ENCODE data around the gene DPYD.

DPYD gene

GRCh38 chr1:97202481-97203380, 718.1 kb downstream of the DPYD start:
- no peak for DNase-seq (ENCODE audit: low spot score)

DNA sequence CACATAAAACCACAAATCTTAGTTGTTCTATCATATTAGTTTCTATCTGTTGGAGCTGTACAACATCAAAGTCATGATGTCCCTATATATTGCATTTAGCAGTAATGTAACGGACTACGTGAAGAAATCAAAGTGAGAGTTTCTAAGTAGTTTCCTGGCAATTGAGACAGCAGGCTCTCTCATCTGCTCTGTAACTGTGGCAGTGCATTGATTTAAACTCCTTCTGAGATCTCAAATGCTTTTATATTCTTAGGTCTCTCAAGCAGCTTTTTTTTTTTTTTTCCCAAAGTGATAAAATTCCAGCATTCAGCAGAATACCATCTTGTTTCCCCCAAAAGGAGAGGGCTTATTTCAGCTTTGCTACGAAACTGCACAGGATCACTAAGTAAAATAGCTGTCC, 719.2 kb downstream of the DPYD start:
- no peak for DNase-seq (ENCODE audit: low spot score)

- no peak for DNase-seq (ENCODE audit: low spot score)
Measured at GRCh38 chr1:97200595-97200994, 720.2 kb downstream of the DPYD start.

- no peak for DNase-seq (ENCODE audit: low spot score)
Measured at GRCh38 chr1:97196825-97197516, 723.9 kb downstream of the DPYD start.

DNA sequence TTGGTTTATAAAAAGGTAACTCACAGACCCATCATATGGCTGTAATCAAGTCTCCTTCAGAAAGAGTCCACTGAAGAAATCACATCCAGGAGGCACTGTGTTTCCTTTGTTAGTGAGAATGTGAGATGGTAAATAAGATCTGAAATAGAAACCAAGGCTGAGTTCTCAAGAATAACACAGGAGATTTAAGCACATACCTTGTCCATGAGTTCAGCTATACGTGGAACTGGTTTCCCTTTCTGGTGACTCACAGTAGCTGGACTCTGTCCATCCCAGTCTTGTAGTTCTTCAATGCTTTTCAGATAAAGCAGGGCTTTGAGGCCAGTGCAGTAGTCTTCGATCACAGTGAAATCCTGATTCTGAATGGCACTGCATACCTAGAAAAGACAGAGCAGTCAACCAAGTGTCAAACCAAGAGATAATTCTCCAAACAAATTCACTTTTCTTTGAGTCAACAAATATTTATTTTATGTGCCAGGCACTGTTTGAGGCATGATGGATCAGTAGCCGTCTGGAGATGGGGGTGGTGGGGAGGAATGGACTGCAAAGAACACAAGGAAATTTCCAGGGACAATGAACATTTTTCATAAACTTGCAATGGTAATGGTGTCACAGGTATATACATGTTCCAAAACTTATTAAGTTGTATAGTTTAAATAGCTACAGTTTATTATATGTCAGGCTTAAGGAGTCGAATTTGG, 727.8 kb downstream of the DPYD start:
- DNase-seq (ENCODE audit: low spot score) = peak; percentile 24

- no peak for DNase-seq (ENCODE audit: low spot score)
Measured at GRCh38 chr1:97190326-97190725, 730.5 kb downstream of the DPYD start.

DNA sequence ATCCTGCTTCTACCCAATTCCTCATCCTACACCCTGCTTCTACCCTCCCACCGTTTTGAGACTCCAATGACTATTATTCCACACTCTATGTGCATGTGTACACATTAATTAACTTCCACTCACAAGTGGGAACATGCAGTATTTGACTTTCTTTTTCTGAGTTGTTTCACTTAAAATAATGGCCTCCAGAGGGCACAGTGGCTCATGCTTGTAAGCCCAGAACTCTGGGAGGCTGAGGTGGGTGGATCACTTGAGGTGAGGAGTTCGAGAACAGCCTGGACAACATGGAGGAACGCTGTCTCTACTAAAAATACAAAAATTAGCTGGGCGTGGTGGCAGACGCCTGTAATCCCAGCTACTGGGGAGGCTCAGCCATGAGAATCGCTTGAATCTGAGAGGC, 734.5 kb downstream of the DPYD start:
- peak; percentile 1 for DNase-seq (ENCODE audit: low spot score)

DNA sequence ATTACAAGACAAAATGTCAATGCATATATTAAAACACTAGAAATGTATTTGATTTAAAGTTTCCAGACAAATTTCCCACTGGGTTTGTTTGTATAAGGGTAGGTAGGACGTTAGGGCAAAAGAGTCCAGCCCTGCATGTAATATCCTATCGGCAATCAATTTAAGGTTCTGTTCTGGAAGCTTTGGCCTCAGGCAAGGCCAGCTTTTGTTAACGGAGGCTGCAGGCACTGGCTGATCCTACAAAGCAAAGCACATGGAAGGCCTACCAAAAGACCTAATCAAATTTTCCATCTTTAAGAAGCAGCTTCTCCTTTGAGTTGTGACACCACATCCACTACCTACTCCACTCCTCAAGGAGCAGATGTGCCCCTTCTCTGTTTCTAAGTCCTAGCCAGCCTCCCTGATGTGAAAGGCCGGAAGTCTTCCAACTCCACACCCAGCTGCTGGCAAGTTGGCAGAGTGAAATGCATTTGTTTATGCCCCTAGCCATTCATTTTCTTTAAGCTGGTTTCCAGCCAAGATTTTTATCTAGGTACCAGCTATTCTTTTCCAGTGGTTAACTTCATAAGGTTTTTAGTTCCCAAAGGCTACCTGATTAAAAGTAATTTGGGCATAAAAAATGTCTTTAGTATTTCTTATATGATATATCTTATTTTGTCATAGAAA, 746.7 kb downstream of the DPYD start:
- no peak for DNase-seq (ENCODE audit: low spot score)

DNA sequence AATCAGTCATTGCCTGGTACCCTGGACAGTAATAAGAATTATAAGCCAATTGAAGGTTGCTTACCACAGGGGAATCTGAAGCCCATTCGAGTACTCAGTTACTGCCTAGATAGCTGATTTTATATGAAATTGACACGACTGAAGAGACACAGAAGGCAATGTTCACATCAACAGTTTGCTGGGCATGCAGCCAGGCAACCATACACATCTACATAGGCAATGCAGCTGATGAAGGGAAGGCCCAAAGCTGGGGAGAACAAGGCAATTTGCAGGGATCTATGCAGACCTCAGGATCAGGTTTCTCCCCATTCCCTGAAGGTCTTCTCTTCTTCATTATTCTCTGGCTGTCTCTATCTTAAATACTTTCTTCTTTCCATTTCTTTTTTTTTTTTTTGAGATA, 750.5 kb downstream of the DPYD start:
- no peak for DNase-seq (ENCODE audit: low spot score)

DNA sequence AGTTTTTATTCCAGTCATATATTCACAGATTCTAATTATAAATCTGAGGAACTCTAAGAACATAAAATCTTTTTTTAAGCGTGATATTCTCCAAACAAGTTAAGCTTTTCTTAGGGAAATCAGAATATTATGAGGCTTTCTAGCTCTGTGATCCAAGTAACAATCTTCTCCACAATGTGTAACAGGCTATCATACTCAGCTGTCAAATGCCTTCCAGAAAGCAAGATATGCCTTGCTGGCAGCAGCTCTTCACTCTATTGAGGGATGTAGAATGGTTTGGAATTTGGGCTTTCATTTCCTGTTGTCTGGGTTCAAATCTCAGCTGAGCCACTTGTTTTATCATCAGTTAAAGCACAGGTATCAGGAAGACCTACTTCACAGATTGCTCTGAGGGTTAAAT, 752.8 kb downstream of the DPYD start:
- DNase-seq (ENCODE audit: low spot score) = no peak

- no peak for DNase-seq (ENCODE audit: low spot score)
Measured at GRCh38 chr1:97167246-97167645, 753.6 kb downstream of the DPYD start.

GRCh38 chr1:97166626-97167025, 754.2 kb downstream of the DPYD start:
- no peak for DNase-seq (ENCODE audit: low spot score)

DNA sequence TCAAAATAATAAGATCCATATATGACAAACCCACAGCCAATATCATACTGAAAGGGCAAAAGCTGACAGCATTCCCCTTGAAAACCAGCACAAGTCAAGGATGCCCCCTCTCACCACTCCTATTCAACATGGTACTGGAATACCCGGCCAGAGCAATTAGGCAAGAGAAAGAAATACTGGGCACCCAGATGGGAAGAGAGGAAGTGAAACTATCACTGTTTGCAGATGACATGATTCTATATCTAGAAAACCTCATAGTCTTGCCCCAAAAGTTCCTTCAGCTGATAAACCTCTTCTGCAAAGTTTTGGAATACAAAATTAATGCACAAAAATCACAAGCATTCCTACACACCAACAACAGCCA, 756.6 kb downstream of the DPYD start:
- no peak for DNase-seq (ENCODE audit: low spot score)

GRCh38 chr1:97163591-97164275, 757.1 kb downstream of the DPYD start:
- DNase-seq (ENCODE audit: low spot score) = no peak

DNA sequence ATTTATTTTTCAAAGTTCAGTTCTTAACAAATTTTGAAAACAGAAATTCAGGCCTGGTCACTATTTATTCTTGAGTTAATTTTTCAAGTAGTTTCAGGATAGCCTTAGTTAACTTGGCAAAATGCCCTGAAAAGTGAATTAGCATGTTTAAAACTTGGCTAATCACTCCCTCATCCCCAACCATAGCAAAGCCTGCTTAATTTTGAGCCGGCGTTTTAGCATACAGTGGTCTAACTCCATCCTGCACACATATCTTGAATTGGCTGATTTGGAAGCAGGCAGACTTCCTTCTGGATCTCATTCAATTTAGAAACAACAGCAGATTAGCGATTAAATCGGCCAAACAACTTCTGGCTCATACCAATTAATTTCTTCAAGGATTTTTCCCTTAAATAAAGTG, 760.0 kb downstream of the DPYD start:
- DNase-seq (ENCODE audit: low spot score) = no peak

DNA sequence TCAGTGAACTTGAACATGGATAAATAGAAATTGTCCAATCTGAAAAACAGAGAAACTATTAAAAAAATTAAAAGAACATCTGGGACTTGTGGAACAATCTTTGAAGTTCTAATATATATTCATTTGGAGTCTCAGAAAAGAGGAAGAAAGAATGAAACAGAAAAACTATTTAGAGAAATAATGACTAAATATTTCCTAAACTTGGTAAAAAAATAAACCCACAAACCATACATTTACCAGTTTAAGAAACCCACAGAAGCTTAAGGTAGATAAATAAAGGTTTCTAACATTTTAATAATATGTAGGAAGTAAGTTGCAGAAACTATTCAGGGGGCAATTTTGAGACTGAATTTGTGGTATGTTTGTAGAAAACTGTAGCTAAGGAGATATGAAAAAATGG, 761.5 kb downstream of the DPYD start:
- DNase-seq (ENCODE audit: low spot score) = no peak

DNA sequence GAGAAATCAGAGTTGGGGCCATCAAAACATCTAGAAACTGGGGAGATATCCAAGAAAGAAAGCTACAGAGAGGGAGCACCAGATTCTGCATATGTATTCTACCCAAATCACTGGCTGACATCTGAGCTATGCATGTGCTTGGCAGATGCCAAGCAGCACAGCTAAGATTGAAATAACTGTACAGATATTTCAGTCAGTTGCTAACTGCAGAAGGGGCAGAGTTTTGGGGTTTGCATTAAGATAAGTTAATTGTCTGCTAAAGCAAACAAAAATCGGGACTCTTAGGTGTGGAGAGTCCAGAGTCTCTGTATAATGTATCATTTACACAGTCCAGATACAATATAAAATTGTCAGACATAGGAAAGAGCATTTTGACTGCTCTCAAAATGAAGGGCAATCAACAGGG, 762.1 kb downstream of the DPYD start:
- no peak for DNase-seq (ENCODE audit: low spot score)

- no peak for DNase-seq (ENCODE audit: low spot score)
Measured at GRCh38 chr1:97157991-97158390, 762.8 kb downstream of the DPYD start.

DNA sequence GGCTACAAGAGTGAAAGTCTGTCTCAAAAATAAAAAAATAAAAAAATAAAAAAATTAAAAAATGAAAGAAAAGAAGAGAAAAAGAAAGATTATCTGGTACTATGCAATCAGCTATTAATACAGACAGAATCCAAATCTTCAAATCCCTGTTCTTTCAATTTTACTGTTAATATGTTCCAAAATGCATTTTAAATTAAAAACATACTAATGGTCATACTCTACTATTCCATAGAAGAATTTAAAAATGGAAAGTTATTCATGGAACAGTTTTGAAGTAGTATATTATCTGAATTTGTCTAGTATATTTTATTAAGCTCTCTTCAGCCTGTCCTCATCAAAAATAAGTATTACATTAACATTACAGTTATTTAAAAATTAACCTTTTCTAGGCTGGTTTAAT, 769.2 kb downstream of the DPYD start:
- DNase-seq (ENCODE audit: low spot score) = no peak

GRCh38 chr1:97145321-97145956, 775.4 kb downstream of the DPYD start:
- DNase-seq (ENCODE audit: low spot score) = no peak

- DNase-seq (ENCODE audit: low spot score) = peak; percentile 26
Measured at GRCh38 chr1:97144527-97144926, 776.3 kb downstream of the DPYD start.

All from kidney capillary endothelial cell (primary cell).